SK-N-SH (cell line): Measurements from ENCODE around the gene POLR1A.

Experiments used
- CTCF ChIP-seq: fragments of 200-600 bp; sonication (generic); IDR thresholded peaks from 2 replicates; pipeline ENCODE4 v1.6.1; 2017; ENCODE audit warnings: antibody characterized with exemption, mild to moderate bottlenecking, moderate library complexity
- GATA2 ChIP-seq: sonication (generic); formaldehyde crosslinking; IDR thresholded peaks from 2 replicates; pipeline ENCODE4 v1.5.0; 2020; ENCODE audit warnings: mild to moderate bottlenecking, missing genetic modification reagents
- POLR2AphosphoS5 ChIP-seq: IDR thresholded peaks from 2 replicates; pipeline ENCODE4 v1.6.1; 2012; ENCODE audit warnings: low read depth, low read length
- YY1 ChIP-seq: IDR thresholded peaks from 2 replicates; pipeline ENCODE4 v1.4.0; 2012; ENCODE audit warnings: low read depth, mild to moderate bottlenecking

- no peak for TF ChIP-seq GATA2 (CRISPR knock-in tag)
- TF ChIP-seq YY1 = no peak
- no peak for TF ChIP-seq CTCF
- no peak for TF ChIP-seq POLR2AphosphoS5
Observed at GRCh38 chr2:86045541-86045940, 60.1 kb downstream of the POLR1A start.
